Natural killer cell (primary cell): ENCODE results near the gene WNT3A. TPM values are rescaled to one million over a fixed set of nuclear protein-coding genes. Genes with fewer than 3 reads are reported as not detected.
A peak's percentile ranks its signal among the peaks of the same experiment; 100 is the strongest.

Experiments used
- ATAC-seq, 3 donors: fragments of 150-1000 bp in 2 of 3; fragments of 200-7000 bp in 1 of 3; cut with Tn5 transposase; 1 replicate in 1 of 3; 2 replicates in 2 of 3; pipeline ENCODE4 v1.10.0; 2021; ENCODE audit warnings: mild to moderate bottlenecking in 2 of 3, moderate library complexity in 2 of 3
- DNase-seq, 2 donors: peaks; one replicate each; pipeline versions ENCODE4 v3.0.0 to v3.0.0-alpha.2; 2013 to 2021; ENCODE audit warnings: mixed read lengths in 1 of 2
- H3K27ac ChIP-seq: one replicate; pipeline ENCODE4 v1.5.1; 2013; ENCODE audit warnings: mild to moderate bottlenecking, low read length
- H3K27me3 ChIP-seq: one replicate; pipeline ENCODE4 v1.6.1; 2013; ENCODE audit warnings: low read length; ENCODE audit not compliant: control insufficient read depth, insufficient read depth
- H3K36me3 ChIP-seq: one replicate; pipeline ENCODE4 v1.6.1; 2013; ENCODE audit warnings: low read length; ENCODE audit not compliant: control insufficient read depth, insufficient read depth
- H3K4me1 ChIP-seq: one replicate; pipeline ENCODE4 v1.6.1; 2013; ENCODE audit warnings: low read length; ENCODE audit not compliant: control insufficient read depth, insufficient read depth
- H3K4me3 ChIP-seq: one replicate; pipeline ENCODE4 v1.5.1; 2013; ENCODE audit warnings: low read length
- H3K9me3 ChIP-seq: one replicate; pipeline ENCODE4 v1.6.1; 2013; ENCODE audit warnings: low read length; ENCODE audit not compliant: control insufficient read depth, insufficient read depth
- H3K27ac Mint-ChIP-seq, 2 donors: one replicate each; pipeline ENCODE4 v1.8.0; 2022; ENCODE audit warnings: mild to moderate bottlenecking in 2 of 2, mixed read lengths in 2 of 2, moderate library complexity in 1 of 2
- H3K27me3 Mint-ChIP-seq, 2 donors: one replicate each; pipeline ENCODE4 v1.8.0; 2022; ENCODE audit warnings: low read depth in 2 of 2, mixed read lengths in 2 of 2
- H3K36me3 Mint-ChIP-seq: one replicate; pipeline ENCODE4 v1.8.0; 2022; ENCODE audit warnings: mixed read lengths
- H3K4me1 Mint-ChIP-seq, 2 donors: one replicate each; pipeline ENCODE4 v1.8.0; 2022; ENCODE audit warnings: mixed read lengths in 2 of 2
- H3K4me3 Mint-ChIP-seq: one replicate; pipeline ENCODE4 v1.8.0; 2022; ENCODE audit warnings: mild to moderate bottlenecking, moderate library complexity, mixed read lengths
- H3K9me3 Mint-ChIP-seq, 2 donors: one replicate each; pipeline ENCODE4 v1.8.0; 2022; ENCODE audit warnings: mixed read lengths in 2 of 2
- CTCF ChIP-seq: fragments of 200-600 bp; IDR thresholded peaks from one replicate; pipeline ENCODE4 v1.8.0; 2022; ENCODE audit warnings: antibody characterized with exemption
- WGBS: methylation state at CpG from one replicate; pipeline ENCODE4 v1.1.7; 2013; ENCODE audit warnings: missing lambda C conversion rate; ENCODE audit not compliant: insufficient coverage; 5-methylcytosine and 5-hydroxymethylcytosine counted together
- intact Hi-C: fragments of 100-400 bp; cut with micrococcal nuclease; formaldehyde crosslinking; loops from one replicate; pipeline ENCODE4 v1.14.2; 2022
- total RNA-seq, 4 donors: library from RNA; stranded (reverse); fragments of 120-200 nt in 1 of 4; gene quantifications; one replicate each; pipeline versions ENCODE4 v1.2.3 to v1.2.4, GENCODE V29; 2013 to 2022

WNT3A gene
- total RNA-seq, 3 donors from 2014 or later (not counting 1 experiment from before 2014, with no cell fraction given): not detected

- peaks cover 27 to 39% of the 10 kb centered on the region in 2 donors for H3K27me3 Mint-ChIP-seq
- H3K4me1 ChIP-seq: peaks cover 6% of the 10 kb centered on the region
- H3K4me3 Mint-ChIP-seq: no peak overlapping the region
- WGBS: 4% methylated on average over 52 of the region's 52 CpGs
- DNase-seq (peak in 1 of 2 donors; percentile 11), ATAC-seq (no peak)
- TF ChIP-seq CTCF: no peak
- no peaks in the 10 kb centered on the region for H3K9me3 Mint-ChIP-seq
- H3K9me3 ChIP-seq: no peaks in the 10 kb centered on the region
- H3K4me1 Mint-ChIP-seq: peaks cover 0 to 4% of the 10 kb centered on the region in 2 donors
- peaks cover 15% of the 10 kb centered on the region for H3K27me3 ChIP-seq
- H3K36me3 Mint-ChIP-seq: no peaks in the 10 kb centered on the region
- no peak overlapping the region for H3K27ac ChIP-seq
- no peak overlapping the region for H3K27ac Mint-ChIP-seq
- no peak overlapping the region for H3K4me3 ChIP-seq
- H3K36me3 ChIP-seq: no peaks in the 10 kb centered on the region
- intact Hi-C loops: no loop called here
Observed at GRCh38 chr1:228008391-228009115, 1.8 kb downstream of the WNT3A start.

- peaks cover 4% of the 10 kb centered on the region for H3K4me1 ChIP-seq
- H3K36me3 ChIP-seq: no peaks in the 10 kb centered on the region
- Mint-ChIP-seq H3K36me3 (no peaks in the 10 kb centered on the region), H3K27ac (no peak overlapping the region), H3K4me3 (no peak overlapping the region), H3K9me3 (no peaks in the 10 kb centered on the region), H3K4me1 (peaks cover 0 to 4% of the 10 kb centered on the region in 2 donors), H3K27me3 (peaks cover 27 to 38% of the 10 kb centered on the region in 2 donors)
- no peak overlapping the region for H3K4me3 ChIP-seq
- TF ChIP-seq CTCF: no peak
- intact Hi-C loops: no loop called here
- no peaks in the 10 kb centered on the region for H3K9me3 ChIP-seq
- ATAC-seq (no peak), DNase-seq (peak in 1 of 2 donors; percentile 4)
- no peak overlapping the region for H3K27ac ChIP-seq
- peaks cover 10% of the 10 kb centered on the region for H3K27me3 ChIP-seq
- 14% methylated on average over 6 of the region's 8 CpGs for WGBS
Observed at GRCh38 chr1:228009116-228009827, 2.5 kb downstream of the WNT3A start.

GRCh38 chr1:228009828-228010775 is 3.3 kb downstream of the WNT3A start:
- no peak for TF ChIP-seq CTCF
- Histone ChIP-seq H3K9me3 (no peaks in the 10 kb centered on the region), H3K36me3 (no peaks in the 10 kb centered on the region), H3K4me3 (no peak overlapping the region), H3K4me1 (peaks cover 3% of the 10 kb centered on the region), H3K27me3 (peaks cover 4% of the 10 kb centered on the region), H3K27ac (no peak overlapping the region)
- Mint-ChIP-seq H3K9me3 (no peaks in the 10 kb centered on the region), H3K36me3 (no peaks in the 10 kb centered on the region), H3K4me3 (no peak overlapping the region), H3K27ac (no peak overlapping the region), H3K4me1 (peaks cover 0 to 4% of the 10 kb centered on the region in 2 donors), H3K27me3 (peaks cover 25 to 35% of the 10 kb centered on the region in 2 donors)
- DNase-seq (peak in 1 of 2 donors; percentile 12), ATAC-seq (no peak)
- WGBS: 73% methylated on average over 21 of the region's 21 CpGs
- intact Hi-C loops: no loop called here
